Mesenchymal stem cell (in vitro differentiated cells and primary cell): ENCODE results near the gene ZNF768.
A peak's percentile ranks its signal among the peaks of the same experiment; 100 is the strongest.

Source experiments
- DNase-seq: peaks from one replicate; pipeline ENCODE4 v3.0.0-alpha.2; 2013
- H2AFZ ChIP-seq: one replicate; pipeline ENCODE4 v1.6.1; 2013; ENCODE audit warnings: low read depth, mild to moderate bottlenecking, control low read depth, inconsistent platforms, low read length, moderate library complexity
- H2AK5ac ChIP-seq: 2 replicates; pipeline ENCODE4 v1.6.1; 2013; ENCODE audit warnings: low read length, moderate library complexity, mild to moderate bottlenecking, inconsistent platforms; ENCODE audit not compliant: severe bottlenecking
- H2BK120ac ChIP-seq: one replicate; pipeline ENCODE4 v1.6.1; 2013; ENCODE audit warnings: low read depth, mild to moderate bottlenecking, inconsistent platforms, low read length, moderate library complexity
- H2BK12ac ChIP-seq, 2 experiments: one replicate each; pipeline ENCODE4 v1.6.1; 2013; ENCODE audit warnings: inconsistent platforms in 2 of 2, low read length in 2 of 2, mild to moderate bottlenecking in 2 of 2, moderate library complexity in 2 of 2, control low read depth in 1 of 2
- H2BK15ac ChIP-seq: one replicate; pipeline ENCODE4 v1.6.1; 2013; ENCODE audit warnings: mild to moderate bottlenecking, low read depth, inconsistent platforms; ENCODE audit not compliant: poor library complexity, severe bottlenecking
- H2BK5ac ChIP-seq: 2 replicates; pipeline ENCODE4 v1.6.1; 2013; ENCODE audit warnings: low read depth, mild to moderate bottlenecking, low read length, control low read depth, inconsistent platforms; ENCODE audit not compliant: poor library complexity, severe bottlenecking
- H3K14ac ChIP-seq, 2 experiments: one replicate each; pipeline ENCODE4 v1.6.1; 2013; ENCODE audit warnings: inconsistent platforms in 2 of 2, low read length in 2 of 2, control low read depth in 1 of 2, mild to moderate bottlenecking in 1 of 2, moderate library complexity in 1 of 2
- H3K18ac ChIP-seq, 2 experiments: one replicate each; pipeline ENCODE4 v1.6.1; 2013; ENCODE audit warnings: inconsistent platforms in 2 of 2, low read length in 2 of 2, control low read depth in 1 of 2, low read depth in 1 of 2, mild to moderate bottlenecking in 1 of 2
- H3K23ac ChIP-seq, 2 experiments: one replicate each; pipeline ENCODE4 v1.6.1; 2013; ENCODE audit warnings: inconsistent platforms in 2 of 2, low read length in 2 of 2, mild to moderate bottlenecking in 2 of 2, moderate library complexity in 2 of 2, control low read depth in 1 of 2
- H3K27ac ChIP-seq: 2 replicates; pipeline ENCODE4 v1.5.1; 2013; ENCODE audit warnings: mild to moderate bottlenecking, moderate library complexity, low read length, control low read depth, inconsistent platforms; ENCODE audit not compliant: poor library complexity, severe bottlenecking
- H3K27me3 ChIP-seq, 2 experiments: 2 replicates each; pipeline versions ENCODE4 v1.6.1 to v1.7.0; 2013; ENCODE audit warnings: low read length in 2 of 2, mild to moderate bottlenecking in 2 of 2, moderate library complexity in 2 of 2, control low read depth in 1 of 2, inconsistent platforms in 1 of 2; ENCODE audit not compliant: control insufficient read depth in 1 of 2, insufficient read depth in 1 of 2
- H3K36me3 ChIP-seq, 2 experiments: 2 replicates each; pipeline versions ENCODE4 v1.6.1 to v1.7.0; 2013; ENCODE audit warnings: low read length in 2 of 2, control low read depth in 1 of 2, inconsistent platforms in 1 of 2, low read depth in 1 of 2, mild to moderate bottlenecking in 1 of 2; ENCODE audit not compliant: insufficient read depth in 2 of 2, control insufficient read depth in 1 of 2
- H3K4ac ChIP-seq, 2 experiments: one replicate each; pipeline ENCODE4 v1.6.1; 2013; ENCODE audit warnings: inconsistent platforms in 2 of 2, low read length in 2 of 2, mild to moderate bottlenecking in 2 of 2, moderate library complexity in 2 of 2, control low read depth in 1 of 2, low read depth in 1 of 2
- H3K4me1 ChIP-seq: 2 replicates; pipeline ENCODE4 v1.6.1; 2013; ENCODE audit warnings: low read depth, low read length, control low read depth; ENCODE audit not compliant: control insufficient read depth, insufficient read depth
- H3K4me2 ChIP-seq: 2 replicates; pipeline ENCODE4 v1.6.1; 2013; ENCODE audit warnings: low read length, mild to moderate bottlenecking, inconsistent platforms; ENCODE audit not compliant: poor library complexity, severe bottlenecking
- H3K4me3 ChIP-seq, 2 experiments: 2 replicates each; pipeline versions ENCODE4 v1.5.1 to v1.7.0; 2013; ENCODE audit warnings: low read length in 2 of 2, mild to moderate bottlenecking in 2 of 2, control low read depth in 1 of 2, low read depth in 1 of 2; ENCODE audit not compliant: insufficient read depth in 1 of 2
- H3K79me1 ChIP-seq: replicated peaks from 2 replicates; pipeline ENCODE4 v1.6.1; 2013; ENCODE audit warnings: mild to moderate bottlenecking, control low read depth, low read length, inconsistent platforms; ENCODE audit not compliant: poor library complexity, severe bottlenecking
- H3K9ac ChIP-seq: 2 replicates; pipeline ENCODE4 v1.7.0; 2013; ENCODE audit warnings: mild to moderate bottlenecking, low read length, moderate library complexity
- H3K9me3 ChIP-seq: 2 replicates; pipeline ENCODE4 v1.7.0; 2013; ENCODE audit warnings: mild to moderate bottlenecking, low read length; ENCODE audit not compliant: control insufficient read depth
- H4K8ac ChIP-seq: one replicate; pipeline ENCODE4 v1.6.1; 2013; ENCODE audit warnings: inconsistent platforms, mild to moderate bottlenecking, low read length, moderate library complexity
- H4K91ac ChIP-seq: one replicate; pipeline ENCODE4 v1.6.1; 2013; ENCODE audit warnings: mild to moderate bottlenecking, low read length, inconsistent platforms
- WGBS: methylation state at CpG from one replicate; pipeline ENCODE4 v1.1.7; 2013; ENCODE audit warnings: mixed read lengths; 5-methylcytosine and 5-hydroxymethylcytosine counted together

Gene ZNF768

GRCh38 chr16:30555315-30556124, 29.2 kb upstream of the ZNF768 start:
- no peak overlapping the region for H3K14ac ChIP-seq
- WGBS: 98% methylated on average over 68 of the region's 69 CpGs
- no peak overlapping the region for H2BK5ac ChIP-seq
- no peak overlapping the region for H3K27ac ChIP-seq
- no peak for DNase-seq
- no peak overlapping the region for H2AK5ac ChIP-seq
- H3K36me3 ChIP-seq: peaks cover 27 to 30% of the 10 kb centered on the region in 2 experiments
- H3K4me3 ChIP-seq: no peak overlapping the region
- no peak overlapping the region for H4K91ac ChIP-seq
- H3K9ac ChIP-seq: no peak overlapping the region
- H3K4ac ChIP-seq: no peak overlapping the region
- no peak overlapping the region for H3K4me2 ChIP-seq
- no peak overlapping the region for H3K23ac ChIP-seq
- peaks cover 27% of the 10 kb centered on the region for H3K79me1 ChIP-seq
- H2AFZ ChIP-seq: no peak overlapping the region
- no peak overlapping the region for H2BK120ac ChIP-seq
- H4K8ac ChIP-seq: no peak overlapping the region
- no peak overlapping the region for H2BK12ac ChIP-seq
- H3K9me3 ChIP-seq: no peaks in the 10 kb centered on the region
- peaks cover 8% of the 10 kb centered on the region for H3K4me1 ChIP-seq
- H3K18ac ChIP-seq: no peak overlapping the region
- no peaks in the 10 kb centered on the region for H3K27me3 ChIP-seq
- no peak overlapping the region for H2BK15ac ChIP-seq

- H2AFZ ChIP-seq: no peak overlapping the region
- H3K23ac ChIP-seq: no peak overlapping the region
- 98% methylated on average over 18 of the region's 18 CpGs for WGBS
- H3K14ac ChIP-seq: no peak overlapping the region
- no peak overlapping the region for H3K4me3 ChIP-seq
- peaks cover 9% of the 10 kb centered on the region for H3K4me1 ChIP-seq
- H4K91ac ChIP-seq: no peak overlapping the region
- H2AK5ac ChIP-seq: no peak overlapping the region
- no peak for DNase-seq
- H2BK120ac ChIP-seq: no peak overlapping the region
- no peak overlapping the region for H2BK15ac ChIP-seq
- H4K8ac ChIP-seq: no peak overlapping the region
- H3K18ac ChIP-seq: no peak overlapping the region
- H3K79me1 ChIP-seq: peaks cover 27% of the 10 kb centered on the region
- H2BK12ac ChIP-seq: no peak overlapping the region
- no peak overlapping the region for H3K4ac ChIP-seq
- no peak overlapping the region for H2BK5ac ChIP-seq
- H3K9me3 ChIP-seq: no peaks in the 10 kb centered on the region
- H3K36me3 ChIP-seq: peaks cover 27 to 30% of the 10 kb centered on the region in 2 experiments
- H3K27me3 ChIP-seq: no peaks in the 10 kb centered on the region
- H3K9ac ChIP-seq: no peak overlapping the region
- no peak overlapping the region for H3K4me2 ChIP-seq
- H3K27ac ChIP-seq: no peak overlapping the region
Observed at GRCh38 chr16:30554557-30555314, 28.4 kb upstream of the ZNF768 start.

DNA sequence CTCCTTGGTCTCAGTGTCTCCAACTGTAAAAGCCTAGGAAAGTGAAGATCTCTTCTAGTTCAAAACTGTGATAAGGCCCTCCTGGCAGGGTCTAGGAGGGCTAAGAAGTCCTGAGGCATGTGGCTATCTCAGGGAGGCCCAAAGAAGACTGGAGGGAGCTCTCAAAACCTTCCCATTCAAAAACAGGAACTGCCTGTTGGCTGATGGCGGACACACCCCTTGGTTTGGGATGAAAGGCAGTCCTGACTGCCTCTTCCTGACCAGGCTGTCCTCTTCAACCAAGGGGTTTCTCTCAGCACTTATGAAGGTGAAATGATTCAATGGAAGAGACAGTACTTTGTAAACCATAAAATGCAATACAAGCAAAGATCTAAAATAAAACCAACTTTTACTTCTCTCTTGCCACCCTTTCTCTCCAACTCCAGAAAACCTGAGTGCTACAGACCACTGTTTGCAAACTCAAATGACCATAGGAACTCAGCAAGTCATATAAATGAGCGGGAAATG, 27.1 kb upstream of the ZNF768 start:
- H2AK5ac ChIP-seq: no peak overlapping the region
- peaks cover 27% of the 10 kb centered on the region for H3K79me1 ChIP-seq
- no peak overlapping the region for H3K4ac ChIP-seq
- no peak overlapping the region for H3K27ac ChIP-seq
- no peak overlapping the region for H2AFZ ChIP-seq
- H2BK15ac ChIP-seq: no peak overlapping the region
- H2BK5ac ChIP-seq: peak overlapping the region; percentile 32
- no peak overlapping the region for H4K91ac ChIP-seq
- H3K4me3 ChIP-seq: no peak overlapping the region
- H3K4me1 ChIP-seq: peaks cover 10% of the 10 kb centered on the region
- DNase-seq: no peak
- no peak overlapping the region for H3K9ac ChIP-seq
- WGBS: 100% methylated on average over 1 of the region's 2 CpGs
- no peak overlapping the region for H3K4me2 ChIP-seq
- no peak overlapping the region for H4K8ac ChIP-seq
- no peaks in the 10 kb centered on the region for H3K9me3 ChIP-seq
- no peak overlapping the region for H3K23ac ChIP-seq
- peaks cover 27 to 30% of the 10 kb centered on the region in 2 experiments for H3K36me3 ChIP-seq
- H2BK12ac ChIP-seq: no peak overlapping the region
- no peaks in the 10 kb centered on the region for H3K27me3 ChIP-seq
- no peak overlapping the region for H3K18ac ChIP-seq
- no peak overlapping the region for H2BK120ac ChIP-seq
- no peak overlapping the region for H3K14ac ChIP-seq

GRCh38 chr16:30552956-30553355, 26.6 kb upstream of the ZNF768 start:
- H2AK5ac ChIP-seq: no peak overlapping the region

More at GRCh38 chr16:30552956-30553355, 26.6 kb upstream of the ZNF768 start:
- Histone ChIP-seq H3K9ac (no peak overlapping the region), H2BK120ac (no peak overlapping the region), H3K27ac (no peak overlapping the region), H3K4me1 (peaks cover 10% of the 10 kb centered on the region), H3K4ac (no peak overlapping the region), H3K4me3 (no peak overlapping the region), H3K79me1 (peaks cover 27% of the 10 kb centered on the region), H4K8ac (no peak overlapping the region), H3K36me3 (peaks cover 27 to 30% of the 10 kb centered on the region in 2 experiments), H2BK15ac (no peak overlapping the region), H3K23ac (no peak overlapping the region), H2AFZ (no peak overlapping the region), H2BK5ac (peak overlapping the region; percentile 32), H3K14ac (no peak overlapping the region), H4K91ac (no peak overlapping the region), H3K27me3 (no peaks in the 10 kb centered on the region), H2BK12ac (no peak overlapping the region), H3K18ac (no peak overlapping the region), H3K9me3 (no peaks in the 10 kb centered on the region), H3K4me2 (no peak overlapping the region)
- DNase-seq: no peak
- 94% methylated on average over 4 of the region's 4 CpGs for WGBS
